Suprapubic skin (tissue), 4 donors: ENCODE results near the gene CELF4. TPM values are rescaled to one million over a fixed set of nuclear protein-coding genes. Genes with fewer than 3 reads are reported as not detected.

ENCODE experiments used
- DNase-seq, 2 donors: peaks; one replicate each; pipeline ENCODE4 v3.0.0-alpha.2; 2019; ENCODE audit warnings: low spot score in 2 of 2
- H3K27ac ChIP-seq: fragments of 200-600 bp; sonication (generic); one replicate; pipeline ENCODE4 v1.5.1; 2019
- H3K27me3 ChIP-seq: fragments of 200-600 bp; sonication (generic); one replicate; pipeline ENCODE4 v1.5.1; 2019
- H3K36me3 ChIP-seq: fragments of 200-600 bp; sonication (generic); one replicate; pipeline ENCODE4 v1.5.1; 2019
- H3K4me1 ChIP-seq: fragments of 200-600 bp; sonication (generic); one replicate; pipeline ENCODE4 v1.5.1; 2019
- H3K4me3 ChIP-seq: fragments of 200-600 bp; sonication (generic); one replicate; pipeline ENCODE4 v1.5.1; 2019; ENCODE audit warnings: mild to moderate bottlenecking
- H3K9me3 ChIP-seq: fragments of 200-600 bp; sonication (generic); one replicate; pipeline ENCODE4 v1.5.1; 2019
- EP300 ChIP-seq: sonication (generic); formaldehyde crosslinking; IDR thresholded peaks from one replicate; pipeline ENCODE4 v1.6.1; 2017; ENCODE audit warnings: antibody characterized with exemption
- POLR2A ChIP-seq, 2 donors: fragments of 450-650 bp; IDR thresholded peaks; one replicate each; pipeline ENCODE4 v1.6.1; 2017; ENCODE audit warnings: antibody characterized with exemption in 2 of 2, mild to moderate bottlenecking in 2 of 2, moderate library complexity in 2 of 2
- POLR2AphosphoS5 ChIP-seq, 3 donors: sonication (generic); formaldehyde crosslinking; IDR thresholded peaks; one replicate each; pipeline ENCODE4 v1.6.1; 2017; ENCODE audit warnings: antibody characterized with exemption in 3 of 3
- WGBS: methylation state at CpG from one replicate; pipeline ENCODE4 v1.1.5; 2018; 5-methylcytosine and 5-hydroxymethylcytosine counted together
- total RNA-seq, 4 donors: library from RNA; depleted of rRNA; stranded (reverse); fragments of >200 nt; gene quantifications; one replicate each; pipeline ENCODE4 v1.1.0, GENCODE V29; 2016
- TF ChIP-seq, protein P1 (sequence below), 2 donors: fragments of 200-600 bp in 1 of 2; fragments of 450-650 bp in 1 of 2; sonication (generic) in 1 of 2; IDR thresholded peaks; one replicate each; pipeline ENCODE4 v1.5.1; 2016 to 2019; ENCODE audit warnings: antibody characterized with exemption in 2 of 2, mild to moderate bottlenecking in 1 of 2, moderate library complexity in 1 of 2

Gene CELF4
- total RNA-seq, 4 donors from 2014 or later: not detected

DNA sequence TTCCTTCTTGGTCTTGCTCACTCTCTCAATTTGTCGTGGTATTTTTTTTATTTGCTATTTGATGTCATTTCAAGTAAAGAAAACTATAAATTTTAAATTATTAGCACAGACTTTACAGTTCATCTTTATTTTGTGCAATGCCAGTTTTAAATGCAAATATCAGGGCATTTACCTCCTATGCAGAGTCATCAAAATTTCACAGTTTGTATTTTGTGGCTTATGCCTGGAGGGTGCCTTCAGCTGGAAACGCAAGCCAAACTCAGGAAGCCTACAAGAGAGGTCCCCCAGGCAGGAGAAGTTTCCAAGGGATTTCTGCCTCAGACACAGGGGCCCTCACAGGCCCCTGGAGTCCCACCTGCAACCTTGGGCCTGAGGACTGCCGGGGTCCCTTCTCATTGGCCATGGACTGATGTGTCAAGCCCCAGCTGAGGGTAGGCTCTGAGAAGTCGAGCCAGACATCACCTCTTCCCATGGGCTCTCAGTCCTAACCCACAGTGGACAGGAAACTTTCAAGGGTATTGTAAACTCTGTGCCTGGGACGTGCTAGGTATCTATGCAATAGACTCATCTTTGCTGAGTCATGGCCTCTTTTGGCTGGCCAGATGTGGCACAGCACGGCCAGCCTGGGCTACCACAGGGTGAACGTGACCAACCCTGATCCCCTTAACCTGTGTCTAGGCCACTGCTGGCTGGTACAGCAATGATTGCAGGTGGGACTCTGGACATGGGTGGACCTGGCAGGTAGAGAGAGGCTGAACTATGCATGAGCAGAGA is 236.5 kb downstream of the CELF4 start:
- Histone ChIP-seq H3K4me3 (no peak overlapping the region), H3K9me3 (no peaks in the 10 kb centered on the region), H3K27ac (no peak overlapping the region), H3K36me3 (no peaks in the 10 kb centered on the region), H3K4me1 (no peaks in the 10 kb centered on the region), H3K27me3 (peaks cover 5% of the 10 kb centered on the region)
- no peak for DNase-seq
- WGBS: 55% methylated on average over 6 of the region's 7 CpGs
- TF ChIP-seq EP300: no peak
- TF ChIP-seq, protein P1, sequence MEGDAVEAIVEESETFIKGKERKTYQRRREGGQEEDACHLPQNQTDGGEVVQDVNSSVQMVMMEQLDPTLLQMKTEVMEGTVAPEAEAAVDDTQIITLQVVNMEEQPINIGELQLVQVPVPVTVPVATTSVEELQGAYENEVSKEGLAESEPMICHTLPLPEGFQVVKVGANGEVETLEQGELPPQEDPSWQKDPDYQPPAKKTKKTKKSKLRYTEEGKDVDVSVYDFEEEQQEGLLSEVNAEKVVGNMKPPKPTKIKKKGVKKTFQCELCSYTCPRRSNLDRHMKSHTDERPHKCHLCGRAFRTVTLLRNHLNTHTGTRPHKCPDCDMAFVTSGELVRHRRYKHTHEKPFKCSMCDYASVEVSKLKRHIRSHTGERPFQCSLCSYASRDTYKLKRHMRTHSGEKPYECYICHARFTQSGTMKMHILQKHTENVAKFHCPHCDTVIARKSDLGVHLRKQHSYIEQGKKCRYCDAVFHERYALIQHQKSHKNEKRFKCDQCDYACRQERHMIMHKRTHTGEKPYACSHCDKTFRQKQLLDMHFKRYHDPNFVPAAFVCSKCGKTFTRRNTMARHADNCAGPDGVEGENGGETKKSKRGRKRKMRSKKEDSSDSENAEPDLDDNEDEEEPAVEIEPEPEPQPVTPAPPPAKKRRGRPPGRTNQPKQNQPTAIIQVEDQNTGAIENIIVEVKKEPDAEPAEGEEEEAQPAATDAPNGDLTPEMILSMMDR (IDR thresholded peaks at IDR 0.05): no peak
- no peak for TF ChIP-seq POLR2A (IDR thresholded peaks at IDR 0.05)
- TF ChIP-seq POLR2AphosphoS5 (IDR thresholded peaks at IDR 0.05): no peak

DNA sequence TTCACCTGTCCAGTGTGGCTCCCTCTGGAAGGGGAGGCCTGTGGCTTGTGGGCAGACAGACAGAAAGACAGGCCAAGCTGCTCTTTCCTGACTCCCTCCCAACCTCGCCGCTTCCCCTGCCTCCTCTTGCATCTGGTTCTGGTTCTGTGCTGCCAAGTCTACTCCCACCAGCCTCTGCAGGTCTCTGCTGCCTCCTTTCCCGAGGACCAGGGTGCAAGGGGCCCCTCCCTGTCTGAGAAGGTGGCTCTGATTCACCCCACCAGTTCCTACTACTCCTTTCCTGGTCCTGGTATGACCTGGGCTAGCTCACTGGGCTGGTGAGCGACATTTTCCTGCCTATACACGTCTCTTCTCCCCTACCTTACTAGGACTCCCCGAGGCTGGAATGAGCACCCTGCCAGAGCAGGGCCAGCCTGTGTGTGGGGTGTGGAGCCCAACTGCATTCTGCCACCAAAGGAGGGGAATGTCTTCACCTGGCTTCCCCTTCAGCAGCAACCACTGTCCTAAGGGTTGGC is 238.5 kb downstream of the CELF4 start:
- DNase-seq: no peak
- no peaks in the 10 kb centered on the region for H3K36me3 ChIP-seq
- H3K27me3 ChIP-seq: peaks cover 14% of the 10 kb centered on the region
- no peak overlapping the region for H3K4me3 ChIP-seq
- TF ChIP-seq POLR2AphosphoS5 (IDR thresholded peaks at IDR 0.05) (no peak), EP300 (no peak), POLR2A (IDR thresholded peaks at IDR 0.05) (no peak)
- TF ChIP-seq, protein P1 (IDR thresholded peaks at IDR 0.05): no peak
- H3K4me1 ChIP-seq: no peaks in the 10 kb centered on the region
- no peak overlapping the region for H3K27ac ChIP-seq
- no peaks in the 10 kb centered on the region for H3K9me3 ChIP-seq
- WGBS: 53% methylated on average over 6 of the region's 6 CpGs

DNA sequence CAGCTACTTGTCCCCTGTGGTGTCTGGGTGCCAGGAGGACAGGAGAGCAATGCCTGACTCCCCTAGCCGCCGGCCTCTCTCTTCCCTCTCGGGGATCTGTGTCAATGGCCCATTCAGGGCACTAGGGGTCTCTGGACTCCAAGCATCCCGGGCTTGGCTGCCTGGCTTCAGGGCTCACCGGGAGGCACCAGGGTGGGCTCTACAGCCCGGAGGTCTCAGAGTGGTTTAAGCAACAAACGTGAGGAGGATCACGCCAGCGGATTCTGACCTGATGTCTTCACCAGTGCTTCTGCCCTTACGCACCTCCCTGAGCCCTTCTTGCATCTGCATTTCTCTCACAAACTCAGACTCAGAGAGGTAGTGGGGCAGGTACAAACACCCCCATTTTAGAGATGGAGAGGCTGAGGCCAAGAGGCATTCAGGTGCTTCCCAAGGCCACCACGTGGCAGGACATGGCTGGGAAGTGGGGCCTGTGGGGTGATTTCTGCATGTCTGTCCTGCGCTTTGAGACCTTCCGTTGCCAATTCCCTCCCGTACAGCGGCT is 243.0 kb downstream of the CELF4 start:
- TF ChIP-seq, protein P1 (IDR thresholded peaks at IDR 0.05): peak in 1 of 2 donors; percentile 68
- TF ChIP-seq POLR2A (IDR thresholded peaks at IDR 0.05): no peak
- 55% methylated on average over 8 of the region's 15 CpGs for WGBS
- Histone ChIP-seq H3K36me3 (no peaks in the 10 kb centered on the region), H3K4me3 (no peak overlapping the region), H3K9me3 (no peaks in the 10 kb centered on the region), H3K4me1 (no peaks in the 10 kb centered on the region), H3K27ac (no peak overlapping the region), H3K27me3 (peaks cover 26% of the 10 kb centered on the region)
- no peak for DNase-seq

DNA sequence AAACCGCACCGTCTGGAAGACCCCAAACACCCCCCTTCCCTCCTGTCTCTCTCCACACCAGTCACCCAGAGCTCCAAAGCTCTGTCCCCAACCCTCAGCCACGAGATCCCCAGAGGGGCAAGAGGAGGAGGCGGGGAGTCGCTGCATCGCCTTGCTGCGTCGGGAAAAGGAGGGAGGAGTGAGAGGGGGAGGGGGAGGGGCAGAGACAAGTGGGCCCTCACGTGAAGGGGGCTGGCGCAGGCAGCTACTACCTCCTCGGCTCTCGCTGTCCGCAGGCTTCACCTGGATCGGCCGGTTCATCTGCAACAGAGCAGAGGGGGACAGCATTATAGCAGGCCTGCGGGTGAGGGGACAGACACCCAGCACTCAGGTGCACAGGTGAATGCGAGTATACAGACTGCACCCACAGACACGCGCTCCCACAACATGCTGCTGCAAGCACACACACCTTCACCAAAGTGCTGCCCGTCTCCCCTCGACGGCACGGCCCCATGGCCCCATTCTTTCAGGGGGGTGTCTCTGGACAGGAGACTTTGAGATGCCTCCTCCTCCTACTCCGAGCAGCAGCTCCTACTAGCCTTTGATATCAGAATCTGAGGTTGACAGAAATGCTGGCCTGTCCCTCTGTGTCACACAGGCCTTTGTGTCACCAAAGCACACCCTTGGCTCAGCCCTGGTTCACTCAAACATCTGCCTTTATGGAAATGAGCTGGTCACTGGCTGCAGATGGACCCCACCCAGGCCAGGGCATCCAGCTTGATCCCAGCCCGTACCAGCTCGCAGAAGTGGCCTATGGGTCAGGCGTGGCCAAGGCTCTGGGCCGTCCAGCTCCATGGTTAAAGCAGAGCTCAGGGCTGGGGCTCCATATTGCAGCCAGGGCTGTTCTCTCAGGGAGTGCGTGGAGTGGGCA is 243.8 kb downstream of the CELF4 start:
- WGBS: 72% methylated on average over 24 of the region's 29 CpGs
- no peaks in the 10 kb centered on the region for H3K9me3 ChIP-seq
- H3K4me3 ChIP-seq: no peak overlapping the region
- peaks cover 21% of the 10 kb centered on the region for H3K27me3 ChIP-seq
- no peak overlapping the region for H3K27ac ChIP-seq
- no peaks in the 10 kb centered on the region for H3K36me3 ChIP-seq
- TF ChIP-seq POLR2A (IDR thresholded peaks at IDR 0.05): no peak
- TF ChIP-seq, protein P1 (IDR thresholded peaks at IDR 0.05): no peak
- TF ChIP-seq EP300: no peak
- no peaks in the 10 kb centered on the region for H3K4me1 ChIP-seq
- DNase-seq: no peak

DNA sequence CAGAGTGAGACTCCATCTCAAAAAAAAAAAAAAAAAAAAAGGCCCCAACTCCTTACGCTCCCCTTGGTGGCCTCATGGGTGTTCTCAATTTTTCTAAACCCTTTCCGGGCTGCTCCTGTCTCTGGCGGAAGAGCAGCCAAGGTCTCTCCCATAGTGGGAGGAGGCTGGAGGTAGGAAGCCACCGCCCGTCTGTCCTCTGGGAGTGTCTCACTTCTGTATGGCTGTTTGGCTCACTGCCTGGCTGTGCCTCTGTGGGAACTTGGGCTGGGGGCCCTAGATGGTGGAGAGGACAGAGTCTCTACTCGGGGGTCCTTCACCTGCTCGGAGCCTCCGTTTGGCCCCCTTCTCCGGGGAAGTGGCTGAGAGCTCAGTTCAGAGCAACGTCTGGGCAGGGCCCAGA is 245.3 kb downstream of the CELF4 start:
- 46% methylated on average over 5 of the region's 10 CpGs for WGBS
- no peaks in the 10 kb centered on the region for H3K36me3 ChIP-seq
- DNase-seq: no peak
- H3K4me1 ChIP-seq: no peaks in the 10 kb centered on the region
- H3K27me3 ChIP-seq: peaks cover 21% of the 10 kb centered on the region
- no peak overlapping the region for H3K27ac ChIP-seq
- TF ChIP-seq POLR2A (IDR thresholded peaks at IDR 0.05) (no peak), POLR2AphosphoS5 (IDR thresholded peaks at IDR 0.05) (no peak), EP300 (no peak)
- TF ChIP-seq, protein P1 (IDR thresholded peaks at IDR 0.05): no peak
- no peak overlapping the region for H3K4me3 ChIP-seq
- H3K9me3 ChIP-seq: no peaks in the 10 kb centered on the region
